C4-2B (cell line): Measurements from ENCODE around the gene CDKL2.

Source experiments
- CTCF ChIP-seq: fragments of 450-650 bp; conservative IDR thresholded peaks from 2 replicates; pipeline ENCODE4 v1.5.1; 2017; ENCODE audit warnings: mild to moderate bottlenecking
- ZFX ChIP-seq: fragments of 450-650 bp; IDR thresholded peaks from 2 replicates; pipeline ENCODE4 v1.6.1; 2017

- TF ChIP-seq CTCF = no peak
- TF ChIP-seq ZFX = no peak
These were observed 30.2 kb upstream of the CDKL2 start for GRCh38 chr4:75660491-75660890.
